GM18867 (cell line): ENCODE measurements around the gene VARS1.
A peak's percentile ranks its signal among the peaks of the same experiment; 100 is the strongest.
"Not testable (repeated sequence)": the region's sequence is repeated elsewhere in the genome, so short reads cannot be mapped to it uniquely, and the experiment has no call there.

ENCODE experiments used
- ATAC-seq: cut with Tn5 transposase; IDR thresholded peaks from one replicate; pipeline ENCODE4 v1.9.1; 2021; ENCODE audit warnings: mild to moderate bottlenecking, moderate library complexity; ENCODE audit not compliant: unreplicated experiment

Gene VARS1

GRCh38 chr6:31822036-31822821, 26.7 kb upstream of the VARS1 start:
- peak; percentile 35 for ATAC-seq

- peak; percentile 33 for ATAC-seq
Observed at GRCh38 chr6:31821301-31822035, 25.9 kb upstream of the VARS1 start.

- ATAC-seq = not testable (repeated sequence)
Observed at GRCh38 chr6:31820399-31820798, 24.8 kb upstream of the VARS1 start.

GRCh38 chr6:31819871-31820299, 24.3 kb upstream of the VARS1 start:
- no peak for ATAC-seq

- not testable (repeated sequence) for ATAC-seq
Observed at GRCh38 chr6:31817929-31818511, 22.5 kb upstream of the VARS1 start.

- ATAC-seq = not testable (repeated sequence)
Observed at GRCh38 chr6:31817133-31817928, 21.8 kb upstream of the VARS1 start.

GRCh38 chr6:31815025-31815838, 19.7 kb upstream of the VARS1 start, which contains the start of the genes HSPA1A and HSPA1L:
Gene HSPA1A, plus strand, starts transcription at chr6:31815543. Its CDS starts 214 bp downstream, at chr6:31815757.
Gene HSPA1L, minus strand, starts transcription at chr6:31815283. Its CDS starts 3,311 bp downstream, at chr6:31811972.
- ATAC-seq = peak; percentile 41

- no peak for ATAC-seq
Observed at GRCh38 chr6:31814677-31815024, 19.1 kb upstream of the VARS1 start.

GRCh38 chr6:31813465-31813849, 17.9 kb upstream of the VARS1 start:
- ATAC-seq = no peak

- no peak for ATAC-seq
Observed at GRCh38 chr6:31811645-31812044, 16.1 kb upstream of the VARS1 start.

GRCh38 chr6:31808599-31808998, 13.0 kb upstream of the VARS1 start:
- ATAC-seq = not testable (repeated sequence)

GRCh38 chr6:31806470-31807272, 11.1 kb upstream of the VARS1 start, which contains the start of gene LSM2:
Gene LSM2, minus strand, starts transcription at chr6:31806966. Its CDS starts 209 bp downstream, at chr6:31806757.
- ATAC-seq = peak; percentile 86

- ATAC-seq = no peak
Observed at GRCh38 chr6:31805939-31806469, 10.5 kb upstream of the VARS1 start.

GRCh38 chr6:31801031-31801927, 5.7 kb upstream of the VARS1 start:
- ATAC-seq = not testable (repeated sequence)

GRCh38 chr6:31799781-31800180, 4.2 kb upstream of the VARS1 start:
- no peak for ATAC-seq

- no peak for ATAC-seq
Observed at GRCh38 chr6:31797588-31797987, 2.0 kb upstream of the VARS1 start.

GRCh38 chr6:31796993-31797385, 1.4 kb upstream of the VARS1 start:
- ATAC-seq = no peak
